DOHH2 (cell line): ENCODE results near the gene C1QA.

Experiments
- H3F3A ChIP-seq: fragments of 200-600 bp; sonication (generic), shearing (Covaris generic); 2 replicates; pipeline ENCODE4 v1.6.0; 2016; ENCODE audit warnings: antibody characterized with exemption, mild to moderate bottlenecking; ENCODE audit not compliant: control insufficient read depth, insufficient read depth
- H3K27ac ChIP-seq: fragments of 200-600 bp; sonication (generic); 2 replicates; pipeline ENCODE4 v1.5.1; 2014; ENCODE audit warnings: low read depth, mild to moderate bottlenecking, low read length, moderate library complexity
- H3K27me3 ChIP-seq: fragments of 200-600 bp; sonication (generic); 2 replicates; pipeline ENCODE4 v1.6.1; 2014; ENCODE audit warnings: mild to moderate bottlenecking, low read length, mixed read lengths; ENCODE audit not compliant: control insufficient read depth
- H3K36me3 ChIP-seq: fragments of 200-600 bp; sonication (generic); 2 replicates; pipeline ENCODE4 v1.6.1; 2014; ENCODE audit warnings: mild to moderate bottlenecking, low read length, moderate library complexity, mixed read lengths; ENCODE audit not compliant: control insufficient read depth
- H3K4me1 ChIP-seq: fragments of 200-600 bp; sonication (generic); 2 replicates; pipeline ENCODE4 v1.6.1; 2014; ENCODE audit warnings: mild to moderate bottlenecking, low read length, mixed read lengths; ENCODE audit not compliant: control insufficient read depth
- H3K4me2 ChIP-seq: fragments of 200-600 bp; sonication (generic); 2 replicates; pipeline ENCODE4 v1.6.0; 2014; ENCODE audit warnings: mild to moderate bottlenecking, low read length, moderate library complexity
- H3K4me3 ChIP-seq: fragments of 200-600 bp; sonication (generic); 2 replicates; pipeline ENCODE4 v1.5.1; 2014; ENCODE audit warnings: mild to moderate bottlenecking, low read length, mixed read lengths
- H3K79me2 ChIP-seq: fragments of 200-600 bp; sonication (generic); 2 replicates; pipeline ENCODE4 v1.6.1; 2014; ENCODE audit warnings: mild to moderate bottlenecking, low read length, mixed read lengths; ENCODE audit not compliant: control insufficient read depth
- H3K9me2 ChIP-seq: fragments of 200-600 bp; sonication (generic); replicated peaks from 2 replicates; pipeline ENCODE4 v1.6.1; 2014; ENCODE audit warnings: mild to moderate bottlenecking, low read length, mixed read lengths; ENCODE audit not compliant: control insufficient read depth
- H3K9me3 ChIP-seq: fragments of 200-600 bp; sonication (generic); 2 replicates; pipeline ENCODE4 v1.6.1; 2014; ENCODE audit warnings: antibody characterized with exemption, low read length, mixed read lengths; ENCODE audit not compliant: control insufficient read depth, insufficient read depth
- H4K20me1 ChIP-seq: fragments of 200-600 bp; sonication (generic); 2 replicates; pipeline ENCODE4 v1.6.0; 2014; ENCODE audit warnings: low read depth, mild to moderate bottlenecking, antibody characterized with exemption, low read length, moderate library complexity; ENCODE audit not compliant: control insufficient read depth, insufficient read depth
- CTCF ChIP-seq: fragments of 200-600 bp; sonication (generic); IDR thresholded peaks from one replicate; pipeline ENCODE4 v1.5.1; 2014; ENCODE audit warnings: antibody characterized with exemption, mild to moderate bottlenecking, low read depth, low read length; ENCODE audit not compliant: poor library complexity, severe bottlenecking
- EZH2phosphoT487 ChIP-seq: fragments of 200-600 bp; sonication (generic); IDR thresholded peaks from 2 replicates; pipeline ENCODE4 v1.6.1; 2017; ENCODE audit warnings: borderline replicate concordance, mild to moderate bottlenecking, antibody characterized with exemption, low read length, moderate library complexity, mixed read lengths

The C1QA gene

GRCh38 chr1:22615886-22616285 is 20.5 kb upstream of the C1QA start:
- no peaks in the 10 kb centered on the region for H3K4me1 ChIP-seq

GRCh38 chr1:22616571-22616970 is 19.9 kb upstream of the C1QA start:
- Histone ChIP-seq H4K20me1 (no peaks in the 10 kb centered on the region), H3K27ac (no peak overlapping the region), H3F3A (no peaks in the 10 kb centered on the region), H3K4me2 (no peak overlapping the region), H3K4me1 (no peaks in the 10 kb centered on the region), H3K79me2 (no peaks in the 10 kb centered on the region), H3K9me2 (no peaks in the 10 kb centered on the region), H3K36me3 (no peaks in the 10 kb centered on the region), H3K27me3 (no peaks in the 10 kb centered on the region), H3K4me3 (no peak overlapping the region), H3K9me3 (no peaks in the 10 kb centered on the region)
- no peak for TF ChIP-seq EZH2phosphoT487
- no peak for TF ChIP-seq CTCF

More at GRCh38 chr1:22615886-22616285, 20.5 kb upstream of the C1QA start:
- H3K79me2 ChIP-seq, result no peaks in the 10 kb centered on the region
- no peaks in the 10 kb centered on the region for H4K20me1 ChIP-seq
- H3K4me3 ChIP-seq, result no peak overlapping the region
- no peaks in the 10 kb centered on the region for H3K9me3 ChIP-seq
- H3K27ac ChIP-seq, result no peak overlapping the region
- no peak overlapping the region for H3K4me2 ChIP-seq
- no peaks in the 10 kb centered on the region for H3K36me3 ChIP-seq
- no peaks in the 10 kb centered on the region for H3F3A ChIP-seq
- no peaks in the 10 kb centered on the region for H3K27me3 ChIP-seq
- TF ChIP-seq CTCF, result no peak
- TF ChIP-seq EZH2phosphoT487, result no peak
- no peaks in the 10 kb centered on the region for H3K9me2 ChIP-seq

GRCh38 chr1:22618056-22618455 is 18.4 kb upstream of the C1QA start:
- Histone ChIP-seq H3K4me2 (no peak overlapping the region), H3K79me2 (no peaks in the 10 kb centered on the region), H4K20me1 (no peaks in the 10 kb centered on the region), H3K27me3 (no peaks in the 10 kb centered on the region), H3K9me2 (no peaks in the 10 kb centered on the region), H3F3A (no peaks in the 10 kb centered on the region), H3K4me3 (no peak overlapping the region), H3K9me3 (no peaks in the 10 kb centered on the region), H3K4me1 (no peaks in the 10 kb centered on the region), H3K27ac (no peak overlapping the region), H3K36me3 (no peaks in the 10 kb centered on the region)
- no peak for TF ChIP-seq EZH2phosphoT487
- TF ChIP-seq CTCF, result no peak

- Histone ChIP-seq H3K27ac (no peak overlapping the region), H3K36me3 (no peaks in the 10 kb centered on the region), H4K20me1 (no peaks in the 10 kb centered on the region), H3K4me3 (no peak overlapping the region), H3K79me2 (no peaks in the 10 kb centered on the region), H3K4me2 (no peak overlapping the region), H3F3A (no peaks in the 10 kb centered on the region), H3K9me3 (no peaks in the 10 kb centered on the region), H3K27me3 (no peaks in the 10 kb centered on the region), H3K4me1 (no peaks in the 10 kb centered on the region), H3K9me2 (no peaks in the 10 kb centered on the region)
- no peak for TF ChIP-seq CTCF
- no peak for TF ChIP-seq EZH2phosphoT487
These were observed 17.2 kb upstream of the C1QA start for GRCh38 chr1:22619252-22619651.
